ENCODE measurements around the gene RPS15. TPM values are rescaled to one million over a fixed set of nuclear protein-coding genes. Genes with fewer than 3 reads are reported as not detected.
"Not testable (repeated sequence)": the region's sequence is repeated elsewhere in the genome, so short reads cannot be mapped to it uniquely, and the experiment has no call there.

The RPS15 gene
- total RNA-seq, 3 donors from 2014 or later, result 2,317 to 2,484 (median 2,379) TPM

DNA sequence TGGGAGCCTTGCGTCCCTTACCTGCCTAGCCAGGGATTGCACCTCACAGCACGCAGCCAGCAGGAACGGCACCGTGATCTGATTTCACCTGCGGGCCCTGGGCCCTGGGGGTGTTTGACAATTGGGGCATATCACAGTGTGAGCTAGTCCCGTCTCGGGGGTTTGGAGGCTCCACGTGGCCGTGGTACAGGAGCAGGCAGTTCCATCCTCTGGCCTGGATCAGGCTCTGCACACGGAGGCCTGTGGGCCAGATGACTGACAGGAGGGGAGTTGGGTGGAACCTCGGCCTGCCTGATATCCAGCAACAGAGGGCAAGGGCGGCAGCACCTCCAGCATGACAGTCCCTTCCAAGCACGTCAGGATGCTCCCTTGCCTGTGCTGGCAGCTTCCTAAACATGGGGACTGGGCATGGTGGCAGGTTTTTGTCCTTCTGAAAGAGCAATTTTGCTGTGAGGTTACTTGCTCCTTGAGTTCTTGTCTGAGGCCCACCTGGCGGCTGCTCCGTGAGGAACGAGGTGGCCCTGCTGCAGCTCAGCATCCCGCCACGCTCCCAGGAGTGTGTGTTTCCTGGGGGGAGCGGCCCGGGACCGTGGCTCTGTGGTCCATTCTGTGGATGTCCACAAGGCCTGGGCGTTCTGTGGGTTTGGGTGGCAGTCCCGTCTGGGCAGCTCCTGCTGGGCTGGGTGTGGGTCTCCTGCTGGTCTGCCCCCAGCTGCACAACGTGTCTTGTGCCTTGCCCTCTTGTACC is 6.3 kb upstream of the RPS15 start:
- Mint-ChIP-seq H3K4me3 (no peak overlapping the region), H3K9me3 (no peaks in the 10 kb centered on the region), H3K4me1 (ENCODE audit: low read depth) (no peaks in the 10 kb centered on the region), H3K27me3 (ENCODE audit: low read depth) (no peaks in the 10 kb centered on the region), H3K36me3 (ENCODE audit: insufficient read depth) (peaks cover 15% of the 10 kb centered on the region)
- DNase-seq, result no peak
- ATAC-seq, result no peak

DNA sequence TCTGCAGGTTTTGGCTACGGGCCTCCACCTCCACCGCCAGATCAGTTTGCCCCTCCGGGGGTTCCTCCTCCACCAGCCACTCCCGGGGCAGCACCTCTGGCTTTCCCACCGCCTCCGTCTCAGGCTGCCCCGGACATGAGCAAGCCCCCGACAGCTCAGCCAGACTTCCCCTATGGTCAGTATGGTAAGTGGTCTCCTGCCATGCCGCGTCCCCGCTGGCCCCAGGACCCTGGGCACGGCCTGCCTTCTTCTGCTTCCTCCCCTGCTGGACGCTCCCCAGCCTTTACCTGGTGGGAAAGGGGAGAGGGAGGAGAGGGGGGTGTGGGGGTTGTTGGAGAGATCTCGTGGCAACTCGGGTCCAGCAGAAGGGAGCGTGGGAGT is 5.7 kb upstream of the RPS15 start:
- no peak for DNase-seq
- Mint-ChIP-seq H3K9me3 (no peaks in the 10 kb centered on the region), H3K36me3 (ENCODE audit: insufficient read depth) (peaks cover 15% of the 10 kb centered on the region), H3K27me3 (ENCODE audit: low read depth) (no peaks in the 10 kb centered on the region), H3K4me3 (no peak overlapping the region), H3K4me1 (ENCODE audit: low read depth) (no peaks in the 10 kb centered on the region)
- ATAC-seq, result no peak

DNA sequence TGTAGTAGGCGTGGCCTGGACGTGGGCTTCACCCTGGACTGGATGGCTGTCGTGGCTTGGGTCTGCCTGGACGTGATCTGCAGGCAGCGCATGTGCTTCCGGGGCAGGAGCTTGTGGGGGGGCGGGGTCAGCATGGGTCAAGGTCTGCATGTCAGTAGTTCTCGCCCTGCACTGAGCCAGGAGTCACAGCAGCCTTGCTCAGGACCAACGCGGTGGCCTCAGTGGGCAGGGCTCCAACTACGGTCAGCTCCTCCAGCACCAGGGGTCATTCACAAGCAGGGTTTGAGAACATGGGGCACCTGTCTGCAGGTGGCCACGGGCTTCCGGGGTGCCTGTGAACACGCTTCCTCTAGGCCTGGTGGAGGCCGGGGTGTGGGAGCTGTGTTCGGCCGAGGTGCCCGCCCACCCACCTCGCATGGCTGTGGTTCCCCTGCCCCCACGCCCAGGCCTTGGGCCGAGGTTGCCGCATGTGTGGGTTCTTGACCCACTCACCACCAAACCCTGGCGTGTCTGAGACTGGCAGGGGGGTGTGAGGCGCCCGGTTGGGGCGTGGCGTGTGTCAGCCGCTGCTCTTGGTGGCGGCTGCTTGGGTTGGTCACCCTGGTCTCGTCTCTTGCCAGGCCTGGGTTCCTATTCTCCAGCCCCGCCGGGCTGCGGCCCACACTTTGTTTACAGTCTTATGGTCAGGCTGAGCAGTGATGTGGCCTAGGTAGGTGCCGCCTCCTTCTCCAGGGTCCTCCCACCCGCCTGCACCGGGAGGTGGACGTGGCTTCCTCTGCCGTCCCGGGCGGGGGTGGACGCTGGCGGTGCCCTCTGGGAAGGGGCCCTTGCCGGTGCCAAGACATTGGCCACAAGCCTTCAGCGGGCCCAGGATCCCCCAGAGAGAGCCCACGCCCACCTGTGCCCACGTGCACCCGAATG is 4.8 kb upstream of the RPS15 start:
- H3K4me1 Mint-ChIP-seq (ENCODE audit: low read depth), result peaks cover 5% of the 10 kb centered on the region
- no peaks in the 10 kb centered on the region for H3K27me3 Mint-ChIP-seq (ENCODE audit: low read depth)
- DNase-seq (no peak), ATAC-seq (no peak)
- H3K36me3 Mint-ChIP-seq (ENCODE audit: insufficient read depth), result peaks cover 18% of the 10 kb centered on the region
- no peak overlapping the region for H3K4me3 Mint-ChIP-seq
- no peaks in the 10 kb centered on the region for H3K9me3 Mint-ChIP-seq

DNA sequence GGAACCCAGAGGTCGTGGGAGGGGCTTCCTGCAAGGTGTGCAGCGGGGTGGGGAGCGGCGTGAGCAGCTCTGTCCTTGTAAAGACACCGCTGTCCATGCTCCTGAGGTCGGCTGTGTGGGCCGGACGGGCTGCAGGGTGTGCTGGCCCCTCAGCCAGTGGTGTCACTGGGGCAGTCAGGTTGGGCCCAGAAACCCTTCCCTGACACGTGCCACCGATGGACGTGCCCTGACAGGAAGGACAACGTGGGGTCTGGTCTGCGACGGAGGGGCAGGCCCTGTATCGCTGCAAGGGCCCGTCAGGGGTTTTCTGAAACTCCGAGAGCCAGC is 4.2 kb upstream of the RPS15 start:
- Mint-ChIP-seq H3K4me3 (no peak overlapping the region), H3K9me3 (no peaks in the 10 kb centered on the region), H3K36me3 (ENCODE audit: insufficient read depth) (peaks cover 18% of the 10 kb centered on the region), H3K4me1 (ENCODE audit: low read depth) (peaks cover 5% of the 10 kb centered on the region), H3K27me3 (ENCODE audit: low read depth) (no peaks in the 10 kb centered on the region)
- DNase-seq (no peak), ATAC-seq (no peak)

DNA sequence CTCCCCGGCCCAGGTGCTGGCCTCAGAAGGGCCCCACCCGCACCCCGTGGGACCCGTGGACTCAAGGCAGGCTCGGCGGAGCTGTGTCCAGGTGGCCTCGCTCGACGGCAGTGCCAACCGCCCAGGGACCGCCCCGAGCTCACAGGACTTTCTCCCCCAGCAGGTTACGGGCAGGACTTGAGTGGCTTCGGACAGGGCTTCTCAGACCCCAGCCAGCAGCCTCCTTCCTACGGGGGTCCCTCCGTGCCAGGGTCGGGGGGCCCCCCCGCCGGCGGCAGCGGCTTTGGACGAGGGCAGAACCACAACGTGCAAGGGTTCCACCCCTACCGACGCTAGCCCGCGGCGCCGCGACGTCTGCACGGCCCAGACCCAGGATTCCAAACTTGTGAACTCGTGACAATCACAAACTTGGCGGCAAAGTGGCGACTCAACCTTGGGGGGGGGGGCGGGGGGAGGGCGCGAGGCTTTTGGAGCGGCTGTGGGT is 3.6 kb upstream of the RPS15 start:
- H3K36me3 Mint-ChIP-seq (ENCODE audit: insufficient read depth), result peaks cover 21% of the 10 kb centered on the region
- peaks cover 7% of the 10 kb centered on the region for H3K4me1 Mint-ChIP-seq (ENCODE audit: low read depth)
- H3K4me3 Mint-ChIP-seq, result no peak overlapping the region
- H3K9me3 Mint-ChIP-seq, result no peaks in the 10 kb centered on the region
- ATAC-seq (no peak), DNase-seq (no peak)
- H3K27me3 Mint-ChIP-seq (ENCODE audit: low read depth), result no peaks in the 10 kb centered on the region

DNA sequence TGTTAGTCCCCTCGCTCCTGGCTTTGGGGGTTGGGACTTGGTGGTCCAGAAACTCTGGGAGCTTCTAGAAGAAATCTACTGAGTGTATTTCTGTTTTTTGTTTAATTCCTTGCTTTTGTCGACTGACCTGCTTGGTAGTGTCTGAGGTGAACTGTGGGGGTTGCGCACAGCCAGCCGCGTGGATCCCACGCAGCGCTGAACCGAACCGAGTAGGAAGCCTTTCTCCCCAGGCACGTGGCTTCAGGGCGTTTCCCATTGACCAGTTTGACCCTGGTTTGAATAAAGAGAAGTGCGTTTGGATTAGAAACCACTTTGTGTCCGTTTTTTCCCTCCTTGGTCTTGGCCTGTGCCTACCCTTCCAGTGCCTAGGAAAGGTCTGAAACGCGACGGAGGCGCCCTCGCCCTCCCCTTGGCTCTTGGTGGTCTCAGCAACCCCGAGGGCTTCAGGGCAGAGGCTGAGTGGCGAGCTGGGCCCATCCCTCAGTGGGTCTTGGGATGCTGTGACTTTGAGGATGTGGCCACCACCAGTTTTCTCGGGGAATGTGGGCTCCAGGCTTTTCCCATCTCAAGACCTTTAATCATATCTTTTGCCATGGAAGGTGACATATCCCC is 2.7 kb upstream of the RPS15 start:
- Mint-ChIP-seq H3K4me3 (no peak overlapping the region), H3K4me1 (ENCODE audit: low read depth) (peaks cover 15% of the 10 kb centered on the region), H3K36me3 (ENCODE audit: insufficient read depth) (peaks cover 27% of the 10 kb centered on the region), H3K9me3 (no peaks in the 10 kb centered on the region), H3K27me3 (ENCODE audit: low read depth) (no peaks in the 10 kb centered on the region)
- ATAC-seq, result no peak
- no peak for DNase-seq

DNA sequence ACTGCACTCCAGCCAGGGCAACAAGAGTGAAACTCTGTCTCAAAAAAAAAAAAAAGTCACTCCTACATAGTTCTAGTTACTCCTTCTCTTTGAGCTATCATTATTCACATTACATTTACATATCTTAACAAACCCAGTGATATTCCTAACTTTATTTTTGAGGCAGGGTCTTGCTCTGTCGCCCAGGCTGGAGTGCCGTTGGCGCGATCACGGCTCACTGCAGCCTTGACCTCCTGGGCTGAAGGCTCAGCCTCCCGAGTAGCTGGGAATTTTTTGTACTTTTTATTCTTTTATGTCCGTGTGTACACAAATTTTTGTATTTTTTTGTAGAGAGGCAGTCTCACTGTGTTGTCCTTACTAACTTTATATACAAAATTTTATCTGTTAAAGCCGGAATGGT is 587 bp upstream of the RPS15 start:
- H3K4me3 Mint-ChIP-seq, result peak overlapping the region; percentile 98
- ATAC-seq (no peak), DNase-seq (no peak)
- H3K36me3 Mint-ChIP-seq (ENCODE audit: insufficient read depth), result peaks cover 40% of the 10 kb centered on the region
- H3K27me3 Mint-ChIP-seq (ENCODE audit: low read depth), result no peaks in the 10 kb centered on the region
- peaks cover 25% of the 10 kb centered on the region for H3K4me1 Mint-ChIP-seq (ENCODE audit: low read depth)
- H3K9me3 Mint-ChIP-seq, result no peaks in the 10 kb centered on the region

DNA sequence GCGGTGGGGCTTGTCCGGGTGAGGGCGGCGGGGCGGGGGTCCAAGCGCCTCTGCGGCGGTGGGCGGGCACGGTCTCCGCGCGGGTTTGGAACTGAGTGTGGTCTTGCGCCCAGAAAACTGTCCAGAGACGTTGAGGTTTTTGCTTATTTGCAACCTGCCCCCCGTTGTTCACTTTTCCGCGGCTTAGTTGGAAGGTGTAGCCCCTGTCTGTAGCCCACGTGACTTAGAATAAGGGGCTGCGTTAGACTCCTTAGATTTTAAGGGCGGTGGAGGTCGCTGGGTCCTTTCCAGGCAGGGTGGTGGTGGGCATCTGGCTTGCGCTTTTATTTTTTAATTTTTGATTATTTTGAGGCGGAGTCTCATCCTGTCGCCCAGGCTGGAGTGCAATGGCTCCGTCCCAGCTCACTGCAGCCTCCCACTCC is 748 bp downstream of the RPS15 start:
- ATAC-seq (peak; percentile 3 to 7), DNase-seq (no peak)
- Mint-ChIP-seq H3K27me3 (ENCODE audit: low read depth) (no peaks in the 10 kb centered on the region), H3K9me3 (no peaks in the 10 kb centered on the region), H3K4me1 (ENCODE audit: low read depth) (peaks cover 27% of the 10 kb centered on the region), H3K36me3 (ENCODE audit: insufficient read depth) (peaks cover 42% of the 10 kb centered on the region), H3K4me3 (peak overlapping the region; percentile 98)

DNA sequence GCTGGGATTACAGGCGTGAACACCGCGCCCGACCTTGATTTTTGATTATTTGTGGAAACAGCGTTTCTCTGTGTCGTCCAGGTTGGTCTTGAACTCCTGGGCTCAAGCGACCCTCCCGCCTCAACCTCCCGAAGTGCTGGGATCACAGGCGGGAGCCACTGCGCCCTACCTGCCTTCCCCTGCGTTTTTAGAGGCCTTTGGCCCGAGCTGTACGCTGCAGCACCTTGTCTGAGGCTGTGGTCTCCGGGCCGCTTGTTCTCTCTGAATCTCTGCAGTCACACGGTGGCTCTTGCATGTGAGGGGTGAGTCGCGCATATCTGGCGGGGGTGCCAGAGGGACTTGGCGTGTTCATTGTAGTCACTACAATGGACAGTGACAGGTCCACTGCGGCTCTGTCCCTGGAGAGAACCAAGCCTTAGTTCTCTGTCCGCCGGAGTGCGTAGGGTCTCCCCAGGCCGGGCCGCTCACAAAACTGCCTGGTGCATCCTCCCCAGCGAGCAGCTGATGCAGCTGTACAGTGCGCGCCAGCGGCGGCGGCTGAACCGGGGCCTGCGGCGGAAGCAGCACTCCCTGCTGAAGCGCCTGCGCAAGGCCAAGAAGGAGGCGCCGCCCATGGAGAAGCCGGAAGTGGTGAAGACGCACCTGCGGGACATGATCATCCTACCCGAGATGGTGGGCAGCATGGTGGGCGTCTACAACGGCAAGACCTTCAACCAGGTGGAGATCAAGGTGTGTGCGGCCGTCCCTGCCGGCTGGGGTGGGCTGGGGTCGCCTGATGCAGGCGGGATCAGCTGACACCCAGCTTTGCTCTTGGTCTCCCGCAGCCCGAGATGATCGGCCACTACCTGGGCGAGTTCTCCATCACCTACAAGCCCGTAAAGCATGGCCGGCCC is 1.6 kb downstream of the RPS15 start:
- Mint-ChIP-seq H3K4me3 (peak overlapping the region; percentile 98), H3K4me1 (ENCODE audit: low read depth) (peaks cover 29% of the 10 kb centered on the region), H3K36me3 (ENCODE audit: insufficient read depth) (peaks cover 42% of the 10 kb centered on the region)
- not testable (repeated sequence) for H3K27me3 Mint-ChIP-seq (ENCODE audit: low read depth); H3K9me3 Mint-ChIP-seq; ATAC-seq; DNase-seq

DNA sequence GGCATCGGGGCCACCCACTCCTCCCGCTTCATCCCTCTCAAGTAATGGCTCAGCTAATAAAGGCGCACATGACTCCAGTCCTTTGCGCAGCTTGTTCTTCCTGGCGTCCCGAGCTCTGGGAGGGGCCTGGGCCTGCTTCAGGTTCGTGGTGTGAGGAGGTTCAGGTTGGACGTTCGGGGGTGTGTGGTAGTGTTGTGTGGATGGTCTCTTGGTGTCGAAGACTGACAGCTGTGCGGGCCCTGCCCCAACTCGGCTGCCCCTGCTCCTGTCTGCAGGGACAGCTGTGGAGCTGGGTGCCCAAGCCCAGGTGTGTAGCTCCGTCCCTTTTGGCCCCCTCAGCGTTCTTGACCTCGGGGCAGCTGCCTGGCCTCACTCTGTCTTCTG is 2.2 kb downstream of the RPS15 start:
- no peak for ATAC-seq
- Mint-ChIP-seq H3K4me3 (peak overlapping the region; percentile 98), H3K4me1 (ENCODE audit: low read depth) (peaks cover 30% of the 10 kb centered on the region)

DNA sequence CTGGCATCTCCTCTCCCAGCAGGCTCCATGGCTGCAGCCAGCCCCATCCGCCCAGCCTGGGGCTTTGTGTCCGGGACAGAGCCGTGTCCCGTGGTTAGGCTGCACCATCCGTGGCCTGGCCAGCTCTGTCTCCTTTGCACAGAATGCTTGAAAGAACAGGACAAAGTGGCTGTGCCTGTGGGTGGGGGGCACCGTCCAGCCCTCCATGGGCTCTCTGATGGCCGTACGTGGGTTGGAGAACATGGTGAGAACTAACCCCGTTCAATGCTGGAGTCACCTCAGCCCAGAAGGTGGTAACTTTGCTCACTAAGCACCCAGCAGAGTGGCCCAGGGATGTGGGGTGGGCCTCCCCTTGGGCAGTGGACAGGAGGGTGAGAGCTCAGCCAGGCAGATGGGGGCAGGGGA is 2.8 kb downstream of the RPS15 start:
- peaks cover 32% of the 10 kb centered on the region for H3K4me1 Mint-ChIP-seq (ENCODE audit: low read depth)
- ATAC-seq (no peak), DNase-seq (no peak)

More for the DNA sequence above, 2.2 kb downstream of the RPS15 start:
- DNase-seq, result no peak
- H3K9me3 Mint-ChIP-seq, result no peaks in the 10 kb centered on the region
- H3K27me3 Mint-ChIP-seq (ENCODE audit: low read depth), result peaks cover 1% of the 10 kb centered on the region
- H3K36me3 Mint-ChIP-seq (ENCODE audit: insufficient read depth), result peaks cover 39% of the 10 kb centered on the region

DNA sequence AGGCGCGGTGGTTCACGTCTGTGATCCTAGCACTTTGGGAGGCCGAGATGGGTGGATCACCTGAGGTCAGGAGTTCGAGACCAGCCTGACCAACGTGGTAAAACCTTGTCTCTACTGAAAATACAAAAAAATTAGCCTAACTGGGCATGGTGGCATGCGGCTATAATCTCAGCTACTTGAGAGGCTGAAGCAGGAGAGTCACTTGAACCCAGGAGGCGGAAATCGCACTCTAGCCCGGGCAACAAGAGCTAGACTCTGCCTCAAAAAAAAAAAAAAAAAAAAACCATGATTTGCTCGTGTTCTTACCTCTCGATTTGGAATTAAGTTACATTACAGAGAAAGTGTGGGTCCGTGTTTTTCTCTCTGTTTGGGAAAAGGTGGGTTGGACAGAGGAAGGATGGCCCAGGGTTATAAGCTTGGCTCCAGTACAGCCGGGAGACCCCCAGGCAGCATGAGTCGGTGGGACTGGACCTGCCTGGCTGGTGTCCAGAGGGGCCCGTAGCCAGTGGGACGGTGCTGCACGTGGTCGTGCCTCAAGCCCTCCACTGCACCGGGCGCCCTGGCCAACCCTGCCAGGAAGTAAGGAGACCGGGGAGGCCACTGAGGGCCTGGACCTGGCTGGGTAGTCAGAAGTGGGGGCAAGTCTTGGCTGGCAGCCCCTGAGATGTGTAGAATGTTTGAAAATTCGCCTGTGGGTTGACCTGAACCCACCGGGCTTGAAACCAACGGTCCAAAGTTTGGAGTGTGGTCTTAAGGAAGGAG is 3.7 kb downstream of the RPS15 start:
- H3K27me3 Mint-ChIP-seq (ENCODE audit: low read depth), result peaks cover 6% of the 10 kb centered on the region
- peaks cover 34% of the 10 kb centered on the region for H3K4me1 Mint-ChIP-seq (ENCODE audit: low read depth)
- no peak for ATAC-seq
- DNase-seq, result no peak
- H3K36me3 Mint-ChIP-seq (ENCODE audit: insufficient read depth), result peaks cover 35% of the 10 kb centered on the region
- no peaks in the 10 kb centered on the region for H3K9me3 Mint-ChIP-seq
- peak overlapping the region; percentile 98 for H3K4me3 Mint-ChIP-seq

More for the DNA sequence above, 2.8 kb downstream of the RPS15 start:
- H3K36me3 Mint-ChIP-seq (ENCODE audit: insufficient read depth), result peaks cover 35% of the 10 kb centered on the region
- H3K9me3 Mint-ChIP-seq, result no peaks in the 10 kb centered on the region
- H3K27me3 Mint-ChIP-seq (ENCODE audit: low read depth), result peaks cover 3% of the 10 kb centered on the region
- peak overlapping the region; percentile 98 for H3K4me3 Mint-ChIP-seq
